Measurements from ENCODE around the gene CFAP46. TPM values are rescaled to one million over a fixed set of nuclear protein-coding genes. Genes with fewer than 3 reads are reported as not detected.

CFAP46 gene
- total and polyA plus RNA-seq, 10 of the 15 experiments (the other 5 are each of a cell fraction or from before 2014, with no cell fraction given): 0.01 to 0.18 (median 0.03) TPM; not detected in 7

DNA sequence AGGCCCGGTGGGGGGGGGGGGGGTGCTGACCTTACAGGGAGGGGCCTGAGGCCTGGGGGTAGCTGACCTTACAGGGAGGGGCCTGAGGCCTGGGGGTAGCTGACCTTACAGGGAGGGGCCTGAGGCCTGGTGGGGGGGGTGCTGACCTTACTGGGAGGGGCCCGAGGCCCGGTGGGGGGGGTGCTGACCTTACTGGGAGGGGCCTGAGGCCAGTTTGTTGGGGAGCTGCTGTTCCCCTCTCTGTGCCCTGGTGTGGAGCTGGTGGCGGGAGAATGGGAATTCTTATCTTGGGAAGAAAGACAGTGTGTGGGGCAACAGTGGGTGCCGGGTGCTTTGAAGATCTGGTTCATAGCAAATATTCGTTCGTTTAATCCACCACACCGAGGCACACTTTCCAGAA is 46.6 kb upstream of the CFAP46 start:
- TF ChIP-seq POLR2AphosphoS5 (IDR thresholded peaks at IDR 0.05; ENCODE audit: low read length): no peak
- no peak for TF ChIP-seq STAT1 (conservative IDR thresholded peaks at IDR 0.05)
- TF ChIP-seq, protein P1, sequence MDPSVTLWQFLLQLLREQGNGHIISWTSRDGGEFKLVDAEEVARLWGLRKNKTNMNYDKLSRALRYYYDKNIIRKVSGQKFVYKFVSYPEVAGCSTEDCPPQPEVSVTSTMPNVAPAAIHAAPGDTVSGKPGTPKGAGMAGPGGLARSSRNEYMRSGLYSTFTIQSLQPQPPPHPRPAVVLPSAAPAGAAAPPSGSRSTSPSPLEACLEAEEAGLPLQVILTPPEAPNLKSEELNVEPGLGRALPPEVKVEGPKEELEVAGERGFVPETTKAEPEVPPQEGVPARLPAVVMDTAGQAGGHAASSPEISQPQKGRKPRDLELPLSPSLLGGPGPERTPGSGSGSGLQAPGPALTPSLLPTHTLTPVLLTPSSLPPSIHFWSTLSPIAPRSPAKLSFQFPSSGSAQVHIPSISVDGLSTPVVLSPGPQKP (IDR thresholded peaks at IDR 0.05; ENCODE audit: low read depth, low read length): no peak
- no peak for TF ChIP-seq MTA2 (IDR thresholded peaks at IDR 0.05; ENCODE audit: low read depth)
- no peak for TF ChIP-seq CBFB (IDR thresholded peaks at IDR 0.05; ENCODE audit: low read depth)
- no peak for TF ChIP-seq NR2C2 (IDR thresholded peaks at IDR 0.05; ENCODE audit: borderline replicate concordance, control insufficient read depth, insufficient read length, low read depth)
- TF ChIP-seq NBN (IDR thresholded peaks at IDR 0.05): no peak
- no peak for TF ChIP-seq RAD51 (IDR thresholded peaks at IDR 0.05)
- Histone ChIP-seq H3K9me3 (replicated peaks; ENCODE audit: control insufficient read depth, insufficient read depth, low read length) (no peaks in the 10 kb centered on the region; the same call in 2 of the 3 replicates), H3K9ac (ENCODE audit: control insufficient read depth, insufficient read depth, low read length) (no peak overlapping the region), H3K4me3 (no peak overlapping the region), H4K20me1 (ENCODE audit: control insufficient read depth, insufficient read depth) (no peaks in the 10 kb centered on the region), H3K4me1 (ENCODE audit: control insufficient read depth, insufficient read depth, low read length) (no peaks in the 10 kb centered on the region), H3K36me3 (ENCODE audit: control insufficient read depth in 2 of 2, insufficient read depth in 2 of 2, low read length in 1 of 2) (no peaks in the 10 kb centered on the region), H3K27me3 (replicated peaks in 1 of 2; ENCODE audit: control insufficient read depth in 2 of 2, insufficient read depth in 2 of 2, low read length in 1 of 2) (no peaks in the 10 kb centered on the region), H3K27ac (ENCODE audit: control insufficient read depth, insufficient read depth) (no peak overlapping the region), H3K79me2 (ENCODE audit: control insufficient read depth, insufficient read depth, low read length) (no peaks in the 10 kb centered on the region), H2AFZ (ENCODE audit: control insufficient read depth, low read depth, low read length) (no peak overlapping the region), H3K4me2 (ENCODE audit: control insufficient read depth, insufficient read depth) (no peak overlapping the region)
- intact Hi-C loops (cut with micrococcal nuclease; ENCODE audit: unreplicated experiment) (no loop called here), in situ Hi-C loops (cut with MboI) (no loop called here)
- no TSS peak for BruUV-seq (replicated peaks)
- 55% methylated on average over 5 of the region's 8 CpGs for WGBS (ENCODE audit: insufficient coverage, insufficient replicate concordance, low lambda C conversion rate, missing lambda C conversion rate)
- CTCF ChIA-PET: no interaction called here
- ATAC-seq (no peak), FAIRE-seq (no peak), DNase-seq (ENCODE audit: low read depth, low spot score) (no peak)
- POLR2A ChIA-PET: interaction anchor here (0.6 kb wide), 1 partner anchor 127 kb away, joined by 4 read pairs; no protein-coding TSS in a partner anchor
- SMC1A ChIA-PET (ENCODE audit: uncharacterized antibody, unreplicated experiment): no interaction called here
- RAD21 ChIA-PET (ENCODE audit: unreplicated experiment): no interaction called here
